Liver (tissue), 9 donors: ENCODE results near the gene HOMEZ. TPM values are rescaled to one million over a fixed set of nuclear protein-coding genes. Genes with fewer than 3 reads are reported as not detected.
A peak's percentile ranks its signal among the peaks of the same experiment; 100 is the strongest.

Experiments used
- DNase-seq: peaks from one replicate; pipeline ENCODE4 v3.0.0-alpha.2; 2017; ENCODE audit warnings: low spot score
- H3K27ac ChIP-seq, 2 donors: one replicate each; pipeline ENCODE4 v1.7.0; 2013; ENCODE audit warnings: inconsistent platforms in 2 of 2, low read length in 2 of 2, control low read depth in 1 of 2, low read depth in 1 of 2, mild to moderate bottlenecking in 1 of 2
- H3K27me3 ChIP-seq, 4 donors: one replicate each; pipeline versions ENCODE4 v1.6.1 to v1.7.0; 2013; ENCODE audit warnings: low read length in 3 of 4, inconsistent platforms in 1 of 4, mild to moderate bottlenecking in 1 of 4, moderate library complexity in 1 of 4; ENCODE audit not compliant: control insufficient read depth in 4 of 4, insufficient read depth in 4 of 4
- H3K36me3 ChIP-seq, 4 donors: one replicate each; pipeline versions ENCODE4 v1.6.1 to v1.7.0; 2013; ENCODE audit warnings: low read length in 3 of 4, mild to moderate bottlenecking in 3 of 4, low read depth in 1 of 4, moderate library complexity in 1 of 4; ENCODE audit not compliant: control insufficient read depth in 4 of 4, insufficient read depth in 3 of 4
- H3K4me1 ChIP-seq, 4 donors: one replicate each; pipeline versions ENCODE4 v1.6.1 to v1.7.0; 2013; ENCODE audit warnings: low read length in 3 of 4, mild to moderate bottlenecking in 3 of 4, moderate library complexity in 1 of 4; ENCODE audit not compliant: control insufficient read depth in 4 of 4, insufficient read depth in 4 of 4
- H3K4me3 ChIP-seq, 3 donors: one replicate each; pipeline versions ENCODE4 v1.6.1 to v1.7.0; 2013; ENCODE audit warnings: low read length in 3 of 3, control low read depth in 1 of 3, low read depth in 1 of 3, mild to moderate bottlenecking in 1 of 3
- H3K9ac ChIP-seq, 2 donors: one replicate each; pipeline ENCODE4 v1.7.0; 2013; ENCODE audit warnings: low read length in 2 of 2, mild to moderate bottlenecking in 2 of 2, moderate library complexity in 2 of 2, control low read depth in 1 of 2, low read depth in 1 of 2
- H3K9me3 ChIP-seq, 4 donors: one replicate each; pipeline versions ENCODE4 v1.6.1 to v1.7.0; 2013; ENCODE audit warnings: low read length in 3 of 4; ENCODE audit not compliant: control insufficient read depth in 4 of 4
- ATF3 ChIP-seq: IDR thresholded peaks from 2 replicates; pipeline ENCODE4 v1.6.1; 2016; ENCODE audit warnings: antibody characterized with exemption
- CTCF ChIP-seq: fragments of 150-350 bp; IDR thresholded peaks from 2 replicates; pipeline ENCODE4 v1.5.1; 2017; ENCODE audit warnings: improper control_type of control experiment, low read depth, low read length; ENCODE audit not compliant: missing input control
- EGR1 ChIP-seq, 2 donors: IDR thresholded peaks; 2 replicates each; pipeline ENCODE4 v1.6.1; 2016 to 2018; ENCODE audit warnings: antibody characterized with exemption in 2 of 2, low read depth in 2 of 2
- FOXA2 ChIP-seq: IDR thresholded peaks from 2 replicates; pipeline ENCODE4 v1.6.1; 2016; ENCODE audit warnings: antibody characterized with exemption
- GABPA ChIP-seq, 2 donors: IDR thresholded peaks in 1 of 2; conservative IDR thresholded peaks in 1 of 2; 2 replicates each; pipeline ENCODE4 v1.6.1; 2016; ENCODE audit warnings: antibody characterized with exemption in 2 of 2, mild to moderate bottlenecking in 1 of 2, moderate library complexity in 1 of 2
- HNF4A ChIP-seq, 2 donors: conservative IDR thresholded peaks; 2 replicates each; pipeline ENCODE4 v1.6.1; 2016; ENCODE audit warnings: antibody characterized with exemption in 2 of 2, mild to moderate bottlenecking in 2 of 2
- HNF4G ChIP-seq: IDR thresholded peaks from 2 replicates; pipeline ENCODE4 v1.6.1; 2016; ENCODE audit warnings: antibody characterized with exemption
- JUND ChIP-seq, 2 donors: IDR thresholded peaks; 2 replicates each; pipeline ENCODE4 v1.6.1; 2016; ENCODE audit warnings: antibody characterized with exemption in 2 of 2
- MAX ChIP-seq: IDR thresholded peaks from 2 replicates; pipeline ENCODE4 v1.6.1; 2016; ENCODE audit warnings: antibody characterized with exemption
- RAD21 ChIP-seq, 2 donors: IDR thresholded peaks; 2 replicates each; pipeline ENCODE4 v1.6.1; 2016; ENCODE audit warnings: antibody characterized with exemption in 2 of 2, mild to moderate bottlenecking in 2 of 2
- REST ChIP-seq: IDR thresholded peaks from 2 replicates; pipeline ENCODE4 v1.6.1; 2016; ENCODE audit warnings: antibody characterized with exemption, mild to moderate bottlenecking
- YY1 ChIP-seq: IDR thresholded peaks from 2 replicates; pipeline ENCODE4 v1.6.1; 2016; ENCODE audit warnings: antibody characterized with exemption, mild to moderate bottlenecking
- ZBTB33 ChIP-seq: IDR thresholded peaks from 2 replicates; pipeline ENCODE4 v1.6.1; 2016; ENCODE audit warnings: antibody characterized with exemption
- WGBS: extraction: QIAGEN DNeasy Blood & Tissue Kit; methylation state at CpG from one replicate; pipeline ENCODE4 v1.1.7; 2013; 5-methylcytosine and 5-hydroxymethylcytosine counted together
- polyA plus RNA-seq, 2 donors: library from polyadenylated mRNA; stranded (reverse) in 1 of 2; unstranded in 1 of 2; fragments of 200-250 nt in 1 of 2; fragments of >200 nt in 1 of 2; fragmentation: Nextera tagmentation in 1 of 2; extraction: Ambion mirVana in 1 of 2; gene quantifications; one replicate each; pipeline versions ENCODE4 v1.2.1 to v1.2.3, GENCODE V29; 2013 to 2015
- total RNA-seq, 2 donors: library from RNA; depleted of rRNA; stranded (reverse); fragments of >200 nt; gene quantifications; one replicate each; pipeline ENCODE4 v1.2.3, GENCODE V29; 2014
- donor health status: healthy.
- donor health status: healthy.
- donor health status: healthy.
- donor health status: healthy.
- donor health status: healthy.

The HOMEZ gene
- total and polyA plus RNA-seq, 4 donors = 2.8 to 3.5 (median 3.3) TPM

- TF ChIP-seq REST = peak; percentile 59
- no peak for TF ChIP-seq RAD21 (IDR thresholded peaks at IDR 0.05)
- TF ChIP-seq EGR1 (IDR thresholded peaks at IDR 0.05; ENCODE audit: low read depth in 2 of 2) = no peak
Measured at GRCh38 chr14:23245282-23245681, 40.6 kb downstream of the HOMEZ start (continued).

GRCh38 chr14:23243066-23243465, 42.9 kb downstream of the HOMEZ start:
- Histone ChIP-seq H3K27ac (no peak overlapping the region), H3K9me3 (no peaks in the 10 kb centered on the region), H3K4me3 (no peak overlapping the region), H3K36me3 (no peaks in the 10 kb centered on the region), H3K9ac (no peak overlapping the region), H3K4me1 (peaks cover 3 to 19% (median 6%) of the 10 kb centered on the region in 4 donors), H3K27me3 (no peaks in the 10 kb centered on the region)
- no peak for DNase-seq
- no peak for TF ChIP-seq YY1
- TF ChIP-seq FOXA2 = no peak
- TF ChIP-seq HNF4G = no peak
- no peak for TF ChIP-seq ZBTB33
- TF ChIP-seq ATF3 = no peak
- TF ChIP-seq GABPA (IDR thresholded peaks at IDR 0.05 in 1 of 2, conservative IDR thresholded peaks at IDR 0.05 in 1 of 2) = no peak
- TF ChIP-seq RAD21 (IDR thresholded peaks at IDR 0.05) = no peak
- no peak for TF ChIP-seq JUND (IDR thresholded peaks at IDR 0.05)
- no peak for TF ChIP-seq CTCF
- TF ChIP-seq EGR1 (IDR thresholded peaks at IDR 0.05; ENCODE audit: low read depth in 2 of 2) = no peak
- no peak for TF ChIP-seq MAX
- no peak for TF ChIP-seq REST
- no peak for TF ChIP-seq HNF4A (conservative IDR thresholded peaks at IDR 0.05)
- WGBS = 94% methylated on average over 2 of the region's 2 CpGs
